ENCODE data around the gene PRRC2C.
"Not testable (repeated sequence)": the region's sequence is repeated elsewhere in the genome, so short reads cannot be mapped to it uniquely, and the experiment has no call there.

- TF ChIP-seq POLR2A (IDR thresholded peaks at IDR 0.05; ENCODE audit: low read length); RAD21 (conservative IDR thresholded peaks at IDR 0.05 in 1 of 2, IDR thresholded peaks at IDR 0.05 in 1 of 2); CTCF (IDR thresholded peaks at IDR 0.05); ZC3H11A (IDR thresholded peaks at IDR 0.05); EP300 (IDR thresholded peaks at IDR 0.05); NR3C1 (IDR thresholded peaks at IDR 0.05); ELK1 (IDR thresholded peaks at IDR 0.05; ENCODE audit: low read depth, low read length); RCOR1 (IDR thresholded peaks at IDR 0.05; ENCODE audit: low read depth, low read length); MYC (IDR thresholded peaks at IDR 0.05; ENCODE audit: borderline replicate concordance, low read length); MAFK (IDR thresholded peaks at IDR 0.05; ENCODE audit: partially characterized antibody); JUN (IDR thresholded peaks at IDR 0.05); CBX2 (IDR thresholded peaks at IDR 0.05; ENCODE audit: borderline replicate concordance, low read depth): not testable (repeated sequence)
Observed at GRCh38 chr1:171550598-171551100, 65.3 kb downstream of the PRRC2C start.

Measured in A549 (cell line).